T follicular helper cell (primary cell): ENCODE measurements around the gene ICAM5.
A peak's percentile ranks its signal among the peaks of the same experiment; 100 is the strongest.
"Not testable (repeated sequence)": the region's sequence is repeated elsewhere in the genome, so short reads cannot be mapped to it uniquely, and the experiment has no call there.

ENCODE experiments used
- DNase-seq: peaks from one replicate; pipeline ENCODE4 v3.0.0-alpha.2; 2020; ENCODE audit warnings: low read depth
- total RNA-seq, 2 experiments: gene quantifications; one replicate each; lab custom pipeline; 2026; lab: John Stamatoyannopoulos, UW

ICAM5 gene, protein sequence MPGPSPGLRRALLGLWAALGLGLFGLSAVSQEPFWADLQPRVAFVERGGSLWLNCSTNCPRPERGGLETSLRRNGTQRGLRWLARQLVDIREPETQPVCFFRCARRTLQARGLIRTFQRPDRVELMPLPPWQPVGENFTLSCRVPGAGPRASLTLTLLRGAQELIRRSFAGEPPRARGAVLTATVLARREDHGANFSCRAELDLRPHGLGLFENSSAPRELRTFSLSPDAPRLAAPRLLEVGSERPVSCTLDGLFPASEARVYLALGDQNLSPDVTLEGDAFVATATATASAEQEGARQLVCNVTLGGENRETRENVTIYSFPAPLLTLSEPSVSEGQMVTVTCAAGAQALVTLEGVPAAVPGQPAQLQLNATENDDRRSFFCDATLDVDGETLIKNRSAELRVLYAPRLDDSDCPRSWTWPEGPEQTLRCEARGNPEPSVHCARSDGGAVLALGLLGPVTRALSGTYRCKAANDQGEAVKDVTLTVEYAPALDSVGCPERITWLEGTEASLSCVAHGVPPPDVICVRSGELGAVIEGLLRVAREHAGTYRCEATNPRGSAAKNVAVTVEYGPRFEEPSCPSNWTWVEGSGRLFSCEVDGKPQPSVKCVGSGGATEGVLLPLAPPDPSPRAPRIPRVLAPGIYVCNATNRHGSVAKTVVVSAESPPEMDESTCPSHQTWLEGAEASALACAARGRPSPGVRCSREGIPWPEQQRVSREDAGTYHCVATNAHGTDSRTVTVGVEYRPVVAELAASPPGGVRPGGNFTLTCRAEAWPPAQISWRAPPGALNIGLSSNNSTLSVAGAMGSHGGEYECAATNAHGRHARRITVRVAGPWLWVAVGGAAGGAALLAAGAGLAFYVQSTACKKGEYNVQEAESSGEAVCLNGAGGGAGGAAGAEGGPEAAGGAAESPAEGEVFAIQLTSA
- 0.12 to 0.96 reads per million in 2 experiments for total RNA-seq

DNA sequence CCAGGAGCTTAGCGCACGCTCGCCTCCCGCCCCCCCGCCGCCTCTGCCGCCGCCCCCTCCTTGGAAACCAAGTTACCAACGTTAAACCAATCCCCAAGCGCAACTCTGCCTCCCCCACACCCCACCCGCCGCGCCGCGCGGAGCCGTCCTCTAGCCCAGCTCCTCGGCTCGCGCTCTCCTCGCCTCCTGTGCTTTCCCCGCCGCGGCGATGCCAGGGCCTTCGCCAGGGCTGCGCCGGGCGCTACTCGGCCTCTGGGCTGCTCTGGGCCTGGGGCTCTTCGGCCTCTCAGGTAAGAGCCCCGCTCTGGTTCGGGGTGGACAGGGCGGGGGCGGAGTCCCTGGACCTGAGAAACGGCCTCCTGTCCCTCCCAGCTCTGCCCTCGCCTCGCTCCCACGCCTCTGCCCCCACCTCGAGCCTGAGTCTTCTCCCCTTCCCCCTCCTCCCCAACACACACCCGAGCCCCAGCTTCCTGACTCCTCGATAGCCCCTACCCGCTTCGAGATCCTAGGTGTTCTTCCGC is at the start of gene ICAM5:
ICAM5 (plus strand) TSS at position 117 of the 521 bp plus-strand sequence; CDS start at position 209, 92 bp downstream.
- no peak for DNase-seq

DNA sequence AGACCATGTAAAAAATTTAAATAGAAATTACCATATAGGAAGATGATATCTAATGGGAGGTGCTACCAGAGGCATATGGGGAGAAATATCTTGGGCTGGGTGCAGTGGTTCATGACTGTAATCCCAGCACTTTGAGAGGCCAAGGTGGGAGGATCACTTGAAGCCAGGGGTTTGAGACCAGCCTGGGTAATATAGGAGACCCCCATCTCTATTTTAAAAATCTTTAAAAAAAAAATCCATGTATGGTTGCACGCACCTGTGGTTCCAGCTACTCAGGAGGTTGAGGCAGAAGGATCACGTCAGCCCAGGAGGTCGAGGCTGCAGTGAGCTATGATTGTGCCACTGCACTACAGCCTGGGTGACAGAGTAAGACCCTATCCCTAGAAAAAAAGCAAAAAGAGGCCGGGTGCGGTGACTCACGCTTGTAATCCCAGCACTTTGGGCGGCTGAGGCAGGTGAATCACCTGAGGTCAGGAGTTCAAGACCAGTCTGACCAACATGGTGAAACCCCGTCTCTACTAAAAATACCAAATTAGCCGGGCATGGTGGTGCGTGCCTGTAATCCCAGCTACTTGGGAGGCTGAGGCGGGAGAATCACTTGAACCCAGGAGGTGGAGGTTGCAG is 47.8 kb upstream of the ICAM5 start:
- not testable (repeated sequence) for DNase-seq

DNA sequence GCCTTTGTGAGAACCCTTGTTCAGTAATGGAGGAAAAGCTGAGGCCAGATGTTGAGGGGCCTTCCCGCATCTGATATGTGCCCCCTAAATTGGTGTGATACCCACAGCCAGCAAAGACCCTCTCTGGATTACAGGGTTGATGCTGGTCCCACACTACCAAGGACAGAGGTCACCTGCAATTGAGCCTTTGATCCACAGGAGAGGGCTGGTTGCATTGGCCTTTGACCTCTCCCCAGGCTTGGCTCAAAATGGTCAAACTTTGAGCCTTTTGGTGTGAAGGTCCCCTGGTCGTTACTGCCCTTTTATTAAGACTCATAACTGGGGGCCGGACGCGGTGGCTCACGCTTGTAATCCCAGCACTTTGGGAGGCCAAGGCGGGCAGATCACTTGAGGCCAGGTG is 46.1 kb upstream of the ICAM5 start:
- DNase-seq = no peak

DNA sequence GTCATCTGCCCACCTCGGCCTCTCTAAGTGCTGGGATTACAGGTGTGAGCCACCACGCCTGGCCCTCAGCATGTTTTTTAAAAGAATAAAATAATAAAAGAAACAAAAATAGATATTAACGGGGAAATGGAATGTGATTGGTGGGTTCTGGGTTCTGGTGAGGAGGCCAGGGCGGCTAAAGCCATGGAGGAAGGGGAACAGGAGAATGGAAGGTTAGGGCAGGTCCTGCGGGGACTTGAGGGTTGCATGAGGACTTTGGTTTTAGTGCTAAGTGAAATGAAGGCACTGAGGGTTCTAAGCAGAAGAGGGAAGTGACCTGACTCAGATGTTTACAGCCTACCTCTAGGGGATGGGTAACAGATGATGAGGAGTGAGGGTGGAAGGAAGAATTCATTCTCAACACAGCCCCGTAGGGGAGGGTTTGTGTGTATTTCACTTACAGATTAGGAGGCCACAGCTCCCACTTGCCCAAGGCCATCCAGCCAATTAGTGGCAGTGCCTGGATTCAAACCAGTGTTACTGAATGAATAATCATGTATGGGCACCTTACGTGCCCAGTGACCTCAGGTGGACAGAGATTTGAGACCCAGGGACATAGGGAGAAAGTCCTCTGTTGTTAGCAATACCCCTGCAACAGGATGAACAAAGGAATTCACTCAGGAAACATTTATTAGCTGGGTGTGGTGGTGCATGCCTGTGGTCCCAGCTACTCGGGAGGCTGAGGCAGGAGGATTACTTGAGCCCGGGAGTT is 44.4 kb upstream of the ICAM5 start:
- no peak for DNase-seq

DNA sequence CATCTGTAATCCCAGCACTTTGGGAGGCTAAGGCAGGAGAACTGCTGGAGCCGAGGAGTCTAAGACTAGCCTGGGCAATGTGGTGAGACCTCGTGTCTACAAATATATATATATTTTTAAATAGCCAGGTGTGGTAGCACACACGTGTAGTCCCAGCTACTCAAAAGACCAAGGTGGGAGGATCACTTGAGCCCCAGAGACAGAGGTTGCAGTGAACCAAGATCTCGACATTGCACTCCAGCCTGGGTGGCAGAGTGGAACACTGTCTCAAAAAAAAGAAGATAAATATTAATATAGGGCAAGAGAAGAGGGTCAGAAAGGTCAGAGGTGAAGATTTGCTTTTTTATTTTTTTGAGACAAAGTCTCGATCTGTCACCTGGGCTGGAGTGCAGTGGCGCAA is 43.2 kb upstream of the ICAM5 start:
- no peak for DNase-seq

DNA sequence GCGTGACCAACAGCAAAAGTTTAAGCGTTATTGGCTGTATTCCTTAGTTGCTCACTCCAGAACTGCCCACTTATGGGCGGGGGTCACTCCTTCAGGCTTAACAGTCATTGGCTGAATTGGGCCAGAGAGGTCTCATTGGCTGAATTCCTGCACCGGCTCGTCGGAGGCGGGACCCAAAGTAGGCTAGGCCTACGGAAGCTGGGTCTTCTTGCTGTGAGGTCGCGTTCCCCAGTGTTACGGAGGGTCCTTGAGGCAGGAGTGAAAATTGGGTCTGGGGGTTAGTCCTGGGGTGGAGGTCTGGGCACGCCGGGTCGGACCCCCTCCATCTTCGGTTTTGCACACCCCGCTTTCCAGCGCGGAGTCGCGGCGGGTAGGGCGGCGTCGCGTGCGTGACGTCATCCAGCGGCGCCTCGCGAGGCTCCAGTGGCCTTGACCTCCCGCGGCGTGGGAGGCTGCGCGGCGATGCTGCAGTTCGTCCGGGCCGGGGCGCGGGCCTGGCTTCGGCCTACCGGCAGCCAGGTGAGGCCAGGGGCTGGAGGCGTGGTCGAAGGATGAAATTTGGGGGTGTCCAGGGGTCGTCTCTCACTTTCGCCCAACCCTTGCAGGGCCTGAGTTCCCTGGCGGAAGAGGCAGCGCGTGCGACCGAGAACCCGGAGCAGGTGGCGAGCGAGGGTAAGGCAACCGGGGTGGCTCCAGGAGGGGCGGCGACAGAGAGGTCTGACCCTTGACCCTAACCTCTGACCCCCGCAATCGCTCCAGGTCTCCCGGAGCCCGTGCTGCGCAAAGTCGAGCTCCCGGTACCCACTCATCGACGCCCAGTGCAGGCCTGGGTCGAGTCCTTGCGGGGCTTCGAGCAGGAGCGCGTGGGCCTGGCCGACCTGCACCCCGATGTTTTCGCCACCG is 37.7 kb upstream of the ICAM5 start, which contains the start of gene MRPL4:
MRPL4 (plus strand) TSS at position 423 of the 903 bp plus-strand sequence; CDS start at position 463, 40 bp downstream.
- DNase-seq = peak; percentile 94

DNA sequence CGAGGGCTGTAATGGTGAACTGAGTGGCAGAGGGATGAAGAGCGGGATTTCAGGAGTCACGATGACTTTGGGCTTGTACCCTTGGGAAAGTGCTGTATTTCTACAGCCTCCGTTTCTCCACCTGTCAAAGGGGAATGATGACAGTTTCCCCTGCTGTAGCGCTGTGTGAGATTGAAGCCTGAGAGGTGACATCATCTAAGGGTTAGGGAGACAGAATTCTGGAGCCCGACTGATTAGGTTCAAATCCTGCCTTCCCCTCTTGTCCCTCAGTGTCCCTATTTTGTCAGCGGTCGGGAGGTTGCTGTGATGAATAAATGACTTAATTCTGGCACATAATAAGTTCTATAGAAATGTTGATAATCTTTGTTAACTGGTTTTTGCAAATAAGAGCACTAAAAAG is 37.0 kb upstream of the ICAM5 start:
- DNase-seq = no peak

DNA sequence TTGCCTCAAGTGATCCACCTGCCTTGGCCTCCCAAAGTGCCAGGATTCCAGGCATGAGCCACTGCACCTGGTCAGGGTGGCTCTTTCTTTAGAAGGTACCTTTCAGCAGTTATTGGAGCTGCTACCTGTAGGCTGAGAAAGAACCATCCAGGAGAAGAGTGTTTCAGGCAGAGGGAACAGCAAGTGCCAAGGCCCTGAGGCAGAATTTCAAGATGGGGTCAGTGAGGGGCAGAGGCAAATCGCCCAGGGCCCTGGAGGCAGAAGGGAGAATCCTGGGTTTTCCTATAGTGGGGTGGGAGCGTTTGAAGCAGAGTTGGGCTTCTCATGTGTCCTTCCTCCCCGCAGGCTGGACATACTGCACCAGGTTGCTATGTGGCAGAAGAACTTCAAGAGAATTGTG is 35.5 kb upstream of the ICAM5 start:
- DNase-seq = no peak

DNA sequence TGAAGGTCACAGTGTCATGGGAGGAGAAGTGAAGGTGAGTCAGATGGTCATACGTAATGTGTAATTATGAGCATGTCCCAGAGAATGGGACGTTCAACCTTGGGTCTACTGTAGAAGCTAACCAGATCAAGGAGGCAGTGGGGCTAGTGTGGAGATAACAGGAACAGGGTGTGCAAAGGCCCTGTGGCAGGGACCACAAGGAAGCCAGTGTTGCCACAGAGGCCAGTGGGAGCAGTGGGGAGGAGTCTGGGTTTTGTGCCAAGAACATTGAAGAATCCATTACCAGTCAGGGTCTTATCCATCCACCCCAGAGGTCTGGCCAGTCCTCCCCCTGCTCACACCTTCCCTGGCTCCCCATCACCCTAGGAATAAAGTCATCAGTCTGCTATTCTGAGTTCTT is 34.4 kb upstream of the ICAM5 start:
- no peak for DNase-seq

DNA sequence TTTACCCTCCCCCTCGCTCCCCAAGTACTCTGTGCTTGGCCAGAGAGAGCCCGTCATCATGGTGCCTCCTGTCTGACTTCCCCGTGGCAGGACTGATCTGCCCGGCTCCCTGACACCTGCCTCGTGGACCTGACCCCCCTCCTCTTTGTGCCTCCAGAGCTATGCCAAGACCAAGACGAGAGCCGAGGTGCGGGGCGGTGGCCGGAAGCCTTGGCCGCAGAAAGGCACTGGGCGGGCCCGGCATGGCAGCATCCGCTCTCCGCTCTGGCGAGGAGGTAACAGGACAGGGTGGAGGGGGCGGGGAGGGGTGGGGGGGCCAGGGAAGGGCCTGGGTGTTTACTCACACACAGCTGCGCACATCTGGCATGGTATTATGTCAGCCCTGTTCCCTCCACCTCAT is 33.2 kb upstream of the ICAM5 start:
- DNase-seq = no peak

DNA sequence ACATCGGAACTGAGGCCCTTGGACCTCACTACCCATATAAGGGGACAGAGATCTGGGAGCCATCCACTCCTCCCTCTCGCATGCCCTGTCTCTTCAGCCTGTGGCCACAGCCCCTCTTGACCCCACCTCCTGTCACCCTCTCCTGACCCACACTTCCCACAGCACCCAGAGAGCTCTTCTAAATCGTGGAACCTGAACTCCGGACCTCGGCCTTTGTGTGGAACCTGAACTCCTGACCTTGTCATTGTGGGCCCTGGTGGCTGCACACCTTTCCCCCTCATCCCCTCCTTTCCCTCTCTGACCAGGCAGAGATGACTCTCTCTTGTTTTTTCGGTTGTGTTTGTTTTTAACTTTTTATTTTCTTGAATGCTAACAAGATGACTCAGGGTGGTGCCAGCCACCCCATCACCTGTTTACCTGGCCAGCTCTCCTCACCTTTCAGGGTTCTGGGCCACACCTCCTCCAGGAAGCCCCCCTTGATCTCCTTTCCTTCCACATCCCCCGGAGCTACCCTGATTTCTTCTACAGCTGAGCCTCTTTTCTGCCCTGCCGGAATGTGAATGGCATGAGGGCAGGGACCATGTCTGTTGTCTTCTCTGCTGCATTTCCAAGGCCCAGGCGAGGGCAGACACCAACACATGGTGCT is 32.7 kb upstream of the ICAM5 start:
- no peak for DNase-seq

DNA sequence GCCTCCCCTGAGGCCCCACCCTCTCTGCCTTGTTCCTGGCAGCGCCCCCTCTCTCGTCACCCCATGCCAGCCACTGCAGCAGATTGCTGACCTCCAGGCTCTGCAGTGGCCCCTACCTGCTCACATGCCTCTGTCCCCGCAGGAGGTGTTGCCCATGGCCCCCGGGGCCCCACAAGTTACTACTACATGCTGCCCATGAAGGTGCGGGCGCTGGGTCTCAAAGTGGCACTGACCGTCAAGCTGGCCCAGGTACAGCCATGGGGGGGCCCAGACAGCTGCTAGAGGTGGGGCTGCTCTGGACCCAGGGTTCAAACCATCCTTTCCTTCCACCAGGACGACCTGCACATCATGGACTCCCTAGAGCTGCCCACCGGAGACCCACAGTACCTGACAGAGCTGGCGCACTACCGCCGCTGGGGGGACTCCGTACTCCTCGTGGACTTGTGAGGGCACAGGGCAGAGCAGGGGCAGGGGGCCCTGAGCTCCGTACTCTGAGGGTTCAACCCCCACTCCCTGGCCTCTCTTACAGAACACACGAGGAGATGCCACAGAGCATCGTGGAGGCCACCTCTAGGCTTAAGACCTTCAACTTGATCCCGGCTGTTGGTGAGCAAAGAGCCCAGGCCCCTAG is 31.6 kb upstream of the ICAM5 start:
- DNase-seq = no peak

DNA sequence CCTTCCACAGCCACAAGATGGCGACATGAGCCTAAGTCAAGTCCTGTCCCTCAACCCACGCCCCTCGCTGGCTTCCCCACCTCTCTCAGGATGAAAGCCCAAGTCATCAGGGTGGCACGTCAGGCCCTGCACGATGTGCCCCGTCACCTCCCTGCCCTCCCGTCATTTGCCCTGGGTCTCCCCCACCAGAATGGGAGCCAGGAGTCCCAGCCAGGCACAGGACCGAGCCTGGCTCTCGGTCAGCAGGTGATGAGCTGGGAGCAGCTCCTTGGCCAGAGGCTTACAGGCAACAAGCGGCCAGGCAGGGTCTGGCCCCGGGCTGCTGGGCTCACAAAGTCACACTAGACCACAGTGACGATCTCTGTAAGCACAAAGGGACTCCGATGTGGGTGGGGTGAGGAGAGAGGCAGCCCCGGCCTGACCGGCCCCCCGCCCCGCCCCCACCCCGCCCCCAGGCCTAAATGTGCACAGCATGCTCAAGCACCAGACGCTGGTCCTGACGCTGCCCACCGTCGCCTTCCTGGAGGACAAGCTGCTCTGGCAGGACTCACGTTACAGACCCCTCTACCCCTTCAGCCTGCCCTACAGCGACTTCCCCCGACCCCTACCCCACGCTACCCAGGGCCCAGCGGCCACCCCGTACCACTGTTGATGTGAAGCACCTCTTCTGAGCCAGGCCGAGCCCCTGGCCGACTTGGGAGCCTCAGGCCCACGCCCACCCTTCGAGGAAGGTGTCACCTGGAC is 30.4 kb upstream of the ICAM5 start:
- peak; percentile 84 for DNase-seq

DNA sequence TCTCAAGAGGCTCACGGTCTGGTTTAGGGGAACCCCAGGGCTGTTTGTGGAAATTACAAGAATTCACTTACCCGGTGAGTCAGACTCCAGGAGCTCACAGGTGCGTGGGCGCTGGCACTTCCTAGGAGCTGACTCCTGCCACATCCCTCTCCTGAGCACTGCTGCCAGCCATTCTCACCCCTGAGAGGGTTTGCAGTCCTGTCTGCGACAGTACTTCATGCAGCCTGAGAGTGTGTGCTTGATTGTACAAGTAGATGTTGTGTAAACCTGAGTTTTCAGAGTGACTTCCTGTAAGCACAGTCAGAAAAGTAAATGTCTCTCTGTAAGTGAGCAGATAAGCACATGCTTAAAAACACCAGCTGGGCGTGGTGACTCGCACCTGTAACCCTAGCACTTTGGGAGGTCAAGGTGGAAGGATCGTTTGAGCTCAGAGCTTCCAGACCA is 29.6 kb upstream of the ICAM5 start:
- DNase-seq = no peak

DNA sequence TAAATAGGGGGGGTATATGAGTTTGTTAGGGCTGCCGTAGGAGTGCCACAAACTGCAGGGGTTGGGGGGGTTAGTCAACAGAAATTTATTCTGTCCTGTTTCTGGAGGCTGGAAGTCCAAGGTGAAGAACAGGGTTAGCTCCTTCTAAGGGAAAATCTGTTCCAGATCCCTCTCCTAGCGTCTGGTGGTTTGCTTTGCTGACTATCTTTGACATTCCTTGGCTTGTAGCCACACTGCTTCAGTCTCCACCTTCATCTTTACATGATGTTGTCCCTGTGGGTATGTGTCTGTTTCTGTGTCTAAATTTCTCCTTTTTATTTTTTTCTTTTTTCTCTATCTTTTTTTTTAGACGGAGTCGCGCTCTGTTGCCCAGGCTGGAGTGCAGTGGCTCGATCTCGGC is 27.0 kb upstream of the ICAM5 start:
- no peak for DNase-seq

DNA sequence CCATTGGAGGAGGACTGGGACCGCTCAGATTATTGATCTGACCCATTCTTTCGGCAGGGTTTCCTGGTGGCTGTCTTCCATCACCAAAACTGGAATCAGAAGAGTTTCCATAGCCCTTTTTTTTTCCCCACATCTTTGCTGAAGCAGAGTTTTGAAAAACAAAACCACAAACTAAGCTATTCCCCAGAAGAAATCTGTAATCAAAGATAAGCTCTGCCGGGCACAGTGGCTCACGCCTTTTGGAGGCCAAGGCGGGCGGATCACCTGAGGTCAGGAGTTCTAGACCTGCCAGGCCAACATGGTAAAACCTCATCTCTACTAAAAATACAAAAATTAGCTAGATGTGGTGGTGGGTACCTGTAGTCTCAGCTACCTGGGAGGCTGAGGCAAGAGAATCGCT is 23.0 kb upstream of the ICAM5 start:
- DNase-seq = no peak

DNA sequence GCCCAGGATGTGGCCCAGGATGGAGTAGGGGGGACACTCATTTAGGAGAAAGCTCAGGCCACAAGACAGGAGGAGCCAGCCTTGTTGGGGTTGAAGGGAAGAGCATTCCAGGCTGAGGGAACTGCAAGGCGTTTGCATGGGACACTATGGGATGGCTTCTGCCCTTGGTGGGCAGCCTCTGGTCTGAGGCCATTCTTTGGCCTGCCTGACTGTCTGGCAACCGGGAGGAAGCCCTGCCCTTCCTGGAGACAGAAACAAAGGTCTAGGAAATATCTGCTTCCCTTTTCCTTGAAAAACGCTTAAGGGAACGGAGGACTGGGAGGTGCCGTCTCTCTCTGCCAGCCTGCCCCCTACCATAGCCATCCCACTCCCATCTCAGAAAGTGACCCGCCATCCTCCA is 21.7 kb upstream of the ICAM5 start:
- DNase-seq = no peak
